Fibroblast of gingiva (primary cell): ENCODE data around the gene TAP2.
"Not testable (repeated sequence)": the region's sequence is repeated elsewhere in the genome, so short reads cannot be mapped to it uniquely, and the experiment has no call there.

ENCODE experiments used
- DNase-seq: peaks from one replicate; pipeline ENCODE4 v3.0.0-alpha.2; 2011; ENCODE audit warnings: low read depth

Gene TAP2

DNA sequence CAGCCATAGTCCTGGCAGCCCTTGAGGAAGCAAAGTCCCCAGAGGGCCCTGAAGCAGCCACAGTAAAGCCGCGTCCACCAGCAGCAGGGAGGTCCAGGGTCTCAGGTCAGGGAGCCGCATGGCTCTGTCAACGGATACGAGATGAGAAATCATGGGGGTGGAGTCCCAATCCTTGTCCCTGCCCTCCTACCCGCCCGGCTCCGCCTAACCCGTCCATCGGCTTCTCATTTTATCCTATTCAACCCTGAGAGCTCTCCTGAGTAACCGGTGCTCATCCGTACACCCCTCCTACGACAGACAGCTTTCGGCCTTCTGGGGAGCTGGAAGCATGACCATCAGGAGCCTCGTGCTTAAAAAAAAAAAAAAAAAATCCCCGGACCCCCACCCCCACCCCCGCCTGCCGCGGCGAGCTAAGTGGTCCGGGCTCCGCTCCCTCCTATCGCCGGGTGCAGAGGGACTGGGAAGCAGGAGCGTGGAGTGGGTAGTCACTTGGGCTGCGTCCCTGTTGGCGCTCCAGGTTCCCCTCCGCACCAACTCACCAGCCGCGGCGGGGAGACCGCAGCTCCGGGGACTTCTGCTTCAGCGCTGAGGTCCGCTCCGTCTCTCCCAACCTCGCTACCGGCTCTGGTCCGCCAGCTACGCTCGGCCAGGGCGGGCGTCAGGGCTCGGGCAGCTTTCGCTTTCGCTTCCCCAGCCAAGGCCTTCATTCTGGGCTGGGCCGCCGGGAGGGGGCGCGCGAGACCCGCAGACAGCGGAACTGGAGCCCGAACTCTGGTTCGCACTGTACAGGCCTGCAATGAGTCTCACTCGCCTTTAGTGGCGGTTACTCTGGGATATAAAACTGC is at the start of gene TAP2:
Gene TAP2, minus strand, starts transcription at position 626 of the 845 bp plus-strand sequence. Its CDS starts 506 bp downstream, at position 120.
- DNase-seq: peak; percentile 88

DNA sequence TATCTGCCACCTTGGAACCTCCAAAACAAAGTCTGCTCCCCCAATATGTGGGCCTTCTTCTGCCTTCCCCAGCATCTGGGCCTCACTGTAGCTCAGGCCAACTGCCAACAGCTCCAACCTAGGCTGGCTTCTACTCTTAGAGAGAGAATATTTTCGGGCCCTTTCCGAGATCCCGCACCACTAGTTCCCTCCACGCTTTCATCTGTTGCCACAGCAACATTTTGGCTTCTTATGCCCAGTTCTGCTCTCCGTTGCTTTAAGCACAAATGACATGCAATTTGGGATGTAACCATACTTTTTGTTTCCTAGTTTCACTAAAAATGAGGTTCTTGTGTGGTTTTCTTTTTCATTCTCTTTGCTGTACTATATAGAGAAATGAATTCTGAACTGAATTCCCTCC is 49.1 kb upstream of the TAP2 start:
- no peak for DNase-seq

DNA sequence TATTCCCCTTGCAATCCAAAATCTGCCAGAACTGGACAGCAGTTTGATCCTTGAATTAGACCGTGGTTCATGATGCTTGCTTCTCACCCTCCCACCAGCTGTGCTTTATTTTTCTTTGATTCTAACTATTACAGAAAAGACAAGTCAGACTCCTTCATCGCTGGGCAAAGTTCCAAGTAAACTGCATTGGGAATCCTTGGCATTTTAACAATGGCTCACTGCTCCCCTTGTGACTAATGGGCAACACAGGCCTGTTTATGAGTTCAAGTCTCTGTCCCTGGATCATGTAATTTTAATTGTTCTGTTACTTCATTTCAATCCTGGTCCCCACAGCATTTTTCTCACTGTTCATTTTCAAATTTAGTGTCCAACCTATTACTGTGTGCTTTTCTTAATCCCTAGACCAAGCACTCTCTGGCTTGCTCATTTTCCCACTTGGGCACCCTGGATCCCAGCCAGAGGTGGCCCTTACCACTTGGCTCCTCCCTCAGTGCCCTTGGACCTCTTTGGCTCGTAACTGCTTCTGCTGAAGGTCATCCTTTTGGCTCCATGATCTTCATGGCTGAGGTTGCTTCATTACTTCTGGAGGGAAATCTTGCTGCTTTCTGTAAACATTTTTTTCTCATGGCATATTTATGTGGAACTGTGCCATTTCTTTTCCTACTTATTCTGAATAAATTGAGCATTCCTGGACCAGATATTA is 48.3 kb upstream of the TAP2 start:
- DNase-seq: peak; percentile 80

DNA sequence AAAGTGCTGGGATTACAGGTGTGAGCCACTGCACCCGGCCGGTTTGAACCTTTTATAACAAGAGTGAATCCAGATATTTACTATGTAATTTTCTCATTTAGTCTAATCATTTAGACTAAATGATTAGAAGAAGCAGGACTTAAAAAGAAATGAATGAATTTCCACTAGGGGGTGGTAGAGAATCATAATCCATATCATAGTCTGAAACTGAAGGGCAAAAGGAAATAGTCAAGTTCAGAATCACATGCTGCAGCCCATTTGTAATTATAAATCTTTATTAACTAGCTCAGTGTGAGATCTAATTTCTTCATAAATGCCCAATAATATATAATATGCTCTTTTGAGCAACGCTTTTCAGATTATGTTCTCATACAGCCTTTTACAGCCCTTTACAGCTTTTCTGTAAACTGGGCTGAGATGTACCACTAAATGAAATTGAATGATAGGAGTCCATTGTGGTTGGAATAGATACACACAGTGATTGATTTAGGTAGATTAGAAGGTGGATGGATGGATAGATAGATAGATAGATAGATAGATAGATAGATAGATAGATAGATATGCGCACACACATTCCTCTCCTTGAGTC is 47.3 kb upstream of the TAP2 start:
- peak; percentile 65 for DNase-seq

DNA sequence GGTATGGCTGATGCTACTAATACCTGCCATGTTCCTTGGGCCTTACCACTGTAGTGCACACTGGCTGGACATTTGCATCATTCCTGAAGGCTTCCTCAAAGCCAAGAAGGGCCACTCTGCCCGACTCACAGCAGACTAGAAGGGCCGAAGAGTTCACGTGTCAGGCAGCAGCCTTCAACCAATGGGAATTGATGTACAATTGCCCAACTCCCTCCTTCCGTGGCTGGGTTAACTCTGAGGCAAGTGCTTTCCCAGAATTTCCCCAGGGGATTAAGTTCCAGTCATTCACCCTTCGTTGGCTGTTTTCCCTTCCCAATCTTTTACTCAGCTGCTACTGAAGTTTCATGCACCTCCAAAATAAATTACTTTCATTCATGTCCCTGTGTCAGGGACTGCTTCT is 45.2 kb upstream of the TAP2 start:
- DNase-seq: peak; percentile 88

DNA sequence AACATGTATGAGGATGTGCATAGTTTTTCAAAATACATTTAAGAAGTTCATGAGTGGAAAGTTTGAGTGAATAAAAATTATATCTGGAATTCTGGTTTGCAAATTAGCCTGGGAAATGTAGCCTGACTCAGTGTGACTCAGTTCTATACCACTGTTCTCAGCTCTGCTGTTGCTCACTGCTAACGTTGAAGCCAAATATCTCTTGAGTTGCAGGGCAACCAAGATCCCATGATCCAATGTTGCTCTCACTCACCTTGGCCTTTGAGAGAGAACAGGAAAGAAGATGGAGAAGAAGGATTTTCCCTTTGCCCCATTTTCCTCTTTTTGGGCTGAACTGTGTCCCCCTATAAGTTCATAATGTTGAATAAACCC is 44.3 kb upstream of the TAP2 start:
- DNase-seq: peak; percentile 11

DNA sequence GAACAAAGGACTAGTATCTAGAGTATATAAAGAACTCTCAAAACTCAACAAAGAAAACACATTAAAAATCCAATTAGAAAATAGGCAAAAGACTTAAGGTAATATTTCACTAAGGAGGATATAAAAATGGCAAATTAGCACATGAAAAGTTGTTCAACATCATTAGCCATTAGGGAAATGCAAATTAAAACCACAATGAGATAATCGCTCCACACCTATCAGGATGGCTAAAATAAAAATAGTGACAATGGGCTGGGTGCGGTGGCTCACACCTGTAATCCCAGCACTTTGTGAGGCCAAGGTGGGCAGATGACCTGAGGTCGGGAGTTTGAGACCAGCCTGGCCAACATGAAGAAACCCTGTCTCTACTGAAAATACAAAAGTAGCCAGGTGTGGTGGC is 42.4 kb upstream of the TAP2 start:
- DNase-seq: not testable (repeated sequence)

DNA sequence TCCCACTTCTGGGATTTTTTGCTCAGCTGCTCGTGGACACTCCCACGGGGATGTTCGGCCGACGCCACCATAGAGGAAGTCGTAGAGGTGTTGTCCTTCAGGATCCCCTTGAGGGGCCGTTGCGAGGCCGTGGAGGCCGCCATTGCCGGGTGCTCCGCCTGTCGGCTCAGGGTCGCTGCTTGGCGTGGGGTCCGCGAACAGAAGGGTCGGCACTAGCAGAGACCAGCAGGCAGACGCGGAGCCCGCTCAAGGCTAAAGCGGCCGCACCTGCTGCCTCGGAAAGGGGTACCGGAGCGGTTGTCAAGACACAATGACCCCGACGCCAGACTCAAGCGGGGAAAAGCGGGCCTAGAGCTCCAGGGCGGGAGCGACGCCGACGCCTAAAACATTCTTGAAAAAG is 41.2 kb upstream of the TAP2 start:
- no peak for DNase-seq

DNA sequence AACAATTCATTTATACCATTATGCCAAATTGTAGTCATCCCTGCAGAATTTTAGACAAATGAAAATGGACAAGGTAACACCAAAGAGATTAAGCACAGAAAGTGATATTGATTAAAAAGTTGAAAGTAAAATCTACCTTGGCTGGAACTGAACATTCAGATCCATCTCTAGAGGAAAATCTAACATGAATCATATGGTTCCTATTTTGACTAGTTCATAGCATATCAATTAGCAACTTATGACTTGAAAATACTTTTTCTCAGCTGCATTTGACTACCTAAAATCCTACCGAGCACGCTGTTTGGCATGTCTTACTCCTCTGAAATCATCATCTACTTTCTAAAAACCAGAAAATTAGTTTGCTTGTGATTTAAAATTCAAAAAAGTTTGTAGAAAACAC is 38.1 kb upstream of the TAP2 start:
- DNase-seq: no peak

DNA sequence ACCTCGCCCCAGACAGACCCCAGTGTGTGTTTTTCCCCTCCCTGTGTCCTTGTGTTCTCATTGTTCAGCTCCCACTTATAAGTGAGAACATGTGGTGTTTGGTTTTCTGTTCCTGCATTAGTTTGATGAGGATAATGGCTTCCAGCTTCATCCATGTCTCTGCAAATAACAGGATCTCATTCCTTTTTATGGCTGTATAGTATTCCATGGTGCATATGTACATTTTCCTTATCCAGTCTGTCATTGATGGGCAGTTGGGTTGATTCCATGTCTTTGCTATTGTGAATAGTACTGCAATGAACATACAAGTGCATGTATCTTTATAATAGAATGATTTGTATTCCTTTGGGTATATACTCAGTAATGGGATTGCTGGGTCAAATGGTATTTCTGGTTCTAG is 35.4 kb upstream of the TAP2 start:
- not testable (repeated sequence) for DNase-seq

DNA sequence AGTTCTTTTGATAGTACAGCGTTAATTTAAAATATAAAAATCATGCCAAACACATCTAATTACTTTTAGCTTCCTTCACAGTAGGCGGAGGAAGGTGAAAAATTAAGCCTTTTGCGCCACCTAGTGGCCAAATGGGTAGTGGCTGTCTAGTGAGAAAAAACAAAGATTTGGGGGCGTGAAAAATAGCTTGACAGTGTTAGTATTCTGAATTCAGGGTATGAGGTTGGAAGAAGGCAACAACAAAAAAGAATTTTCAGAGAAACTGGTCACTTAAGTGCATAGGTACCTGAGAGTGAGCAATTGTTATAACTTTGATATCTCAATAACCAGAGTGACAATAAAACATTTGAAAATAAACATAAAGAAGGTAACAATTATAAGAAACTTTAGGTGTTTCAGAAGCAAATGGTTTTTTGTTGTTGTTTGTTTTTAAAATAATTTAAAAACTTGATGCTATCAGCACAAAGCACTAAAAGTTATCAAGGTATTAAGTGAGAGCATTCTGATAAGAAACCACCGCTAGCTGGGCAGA is 29.8 kb upstream of the TAP2 start:
- peak; percentile 42 for DNase-seq

DNA sequence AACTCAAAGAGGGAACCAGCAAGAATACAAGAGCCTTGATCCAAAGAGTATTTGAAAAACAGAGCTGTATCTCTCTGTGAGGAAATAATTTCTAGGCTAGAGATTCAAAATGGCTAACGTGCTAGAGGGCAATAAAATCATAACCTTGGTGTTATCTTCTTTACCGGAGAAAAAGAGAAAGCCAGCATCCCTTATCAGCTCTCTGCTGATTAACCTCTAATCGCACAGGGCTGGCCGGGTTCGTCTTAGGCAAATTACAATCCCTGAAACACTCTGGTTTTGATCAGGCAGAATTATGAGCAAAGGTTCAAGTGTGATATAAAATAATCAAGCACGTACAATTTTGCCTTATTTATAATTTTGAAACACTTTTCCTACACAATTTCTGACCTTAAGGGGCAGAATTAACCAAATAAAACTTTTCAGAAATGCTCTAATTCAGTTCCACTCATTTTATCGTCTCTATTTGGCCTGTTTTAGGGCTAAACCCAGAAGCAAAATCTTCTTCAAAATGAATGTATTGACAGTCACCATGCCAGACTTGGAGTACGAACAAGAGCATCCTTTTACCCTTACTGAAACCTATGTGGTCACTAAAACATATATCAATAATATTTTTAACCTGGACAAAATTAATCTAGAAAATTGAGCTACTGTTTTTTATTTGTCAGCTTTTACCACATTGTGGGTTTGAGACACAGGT is 29.2 kb upstream of the TAP2 start:
- no peak for DNase-seq

DNA sequence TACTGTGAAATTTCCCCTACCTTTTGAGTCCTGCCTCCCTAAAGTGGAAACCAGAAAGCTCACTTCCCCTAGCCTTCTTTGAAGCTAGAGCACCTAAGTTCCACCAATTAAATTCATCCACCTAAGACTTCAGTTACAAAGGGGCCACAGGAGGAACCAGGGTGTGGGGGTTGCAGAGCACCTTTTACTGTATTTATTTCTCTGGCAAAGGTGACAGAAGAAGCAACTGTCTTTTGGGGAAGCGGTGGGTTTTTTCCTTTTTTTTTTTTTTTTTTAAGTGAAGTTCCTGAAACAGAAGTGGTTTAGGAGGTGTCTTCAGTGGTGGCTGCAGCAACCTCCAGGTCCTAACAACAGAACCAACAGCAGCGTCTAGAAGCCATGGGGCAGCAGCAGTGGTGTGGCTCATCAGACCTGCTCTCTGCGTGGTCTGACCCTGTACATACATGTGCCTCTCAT is 28.5 kb upstream of the TAP2 start:
- DNase-seq: no peak

DNA sequence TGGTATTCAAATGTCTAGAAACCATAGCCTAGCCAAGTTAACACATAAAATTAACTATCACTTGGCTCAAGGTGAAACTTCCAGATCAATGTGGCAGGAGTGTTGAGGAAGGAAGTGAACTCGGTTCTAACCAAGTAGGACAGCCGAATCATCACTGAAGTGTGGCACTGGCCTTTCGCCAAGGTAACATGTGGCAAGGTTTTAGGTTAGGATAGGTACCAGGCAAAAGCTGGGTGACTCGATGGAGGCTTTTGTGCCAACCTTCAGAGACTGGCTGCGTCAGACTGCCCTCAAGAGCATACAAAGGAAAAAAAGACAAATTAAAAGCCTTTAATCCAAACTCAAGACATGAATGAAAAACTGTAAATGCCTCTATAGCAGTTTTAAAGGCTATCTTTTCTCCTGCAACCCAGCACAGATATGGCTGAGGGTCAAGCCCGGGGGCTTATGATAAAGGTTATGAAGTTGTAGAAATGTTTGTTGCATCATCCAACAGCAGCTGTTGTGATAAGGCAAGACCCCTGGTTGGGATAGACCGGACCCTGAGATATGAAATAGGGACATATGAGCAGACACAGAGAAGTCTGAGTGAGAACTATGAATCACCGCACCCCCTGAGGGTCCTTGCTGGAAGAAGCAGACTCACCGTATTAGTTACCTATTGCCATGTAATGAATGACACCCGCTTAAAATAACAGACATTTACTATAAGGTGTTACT is 27.3 kb upstream of the TAP2 start:
- no peak for DNase-seq

DNA sequence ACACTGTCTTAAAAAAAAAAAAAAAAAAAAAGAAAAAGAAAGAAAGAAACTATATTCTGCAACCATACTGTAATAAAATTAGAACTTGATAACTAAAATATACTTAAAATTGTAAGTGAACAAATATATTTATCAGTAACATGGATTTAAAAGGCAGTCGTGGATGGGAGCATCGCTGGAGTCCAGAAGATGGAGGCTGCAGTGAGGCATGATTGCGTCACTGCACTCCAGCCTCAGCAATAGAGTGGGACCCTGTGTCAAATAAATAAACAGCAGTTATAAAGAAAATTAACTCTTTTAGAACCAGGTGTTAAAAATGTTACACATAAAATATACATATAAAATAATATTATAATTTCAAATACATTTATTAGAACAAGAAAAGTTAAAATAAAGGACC is 24.2 kb upstream of the TAP2 start:
- DNase-seq: no peak

DNA sequence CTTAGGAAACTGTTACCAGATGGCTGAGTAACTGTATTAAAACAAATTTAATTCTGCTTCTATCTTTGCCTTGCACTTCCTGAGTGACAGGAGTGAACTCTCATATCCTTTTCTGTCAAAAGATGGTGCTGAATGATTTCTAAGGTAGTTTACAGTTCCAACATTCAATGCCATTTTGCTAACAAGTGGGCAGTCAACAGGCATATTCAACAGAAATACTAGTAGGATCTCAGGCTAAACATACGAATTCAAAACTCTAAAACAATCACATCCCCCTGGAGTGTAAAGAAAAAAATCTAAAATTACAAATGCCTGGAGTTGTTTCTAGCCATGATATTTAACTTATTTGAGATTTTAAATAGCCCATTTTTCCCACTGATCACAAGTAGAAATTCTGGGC is 22.1 kb upstream of the TAP2 start:
- no peak for DNase-seq

DNA sequence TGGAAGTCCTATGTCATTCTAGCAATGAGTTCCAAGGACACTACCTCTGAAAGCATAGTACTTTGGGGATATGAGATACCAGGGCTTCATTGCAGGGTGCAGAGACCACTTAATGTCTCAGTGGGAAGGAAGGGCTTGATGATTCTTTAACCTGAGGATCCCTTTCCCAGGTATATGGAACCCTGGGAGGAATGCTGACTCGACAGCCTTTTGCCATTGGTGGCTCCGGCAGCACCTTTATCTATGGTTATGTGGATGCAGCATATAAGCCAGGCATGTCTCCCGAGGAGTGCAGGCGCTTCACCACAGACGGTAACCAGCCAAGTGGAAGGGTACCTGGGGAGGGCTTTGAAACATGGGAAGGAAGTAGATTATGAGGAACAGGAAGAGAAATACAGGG is 19.7 kb upstream of the TAP2 start:
- DNase-seq: no peak

DNA sequence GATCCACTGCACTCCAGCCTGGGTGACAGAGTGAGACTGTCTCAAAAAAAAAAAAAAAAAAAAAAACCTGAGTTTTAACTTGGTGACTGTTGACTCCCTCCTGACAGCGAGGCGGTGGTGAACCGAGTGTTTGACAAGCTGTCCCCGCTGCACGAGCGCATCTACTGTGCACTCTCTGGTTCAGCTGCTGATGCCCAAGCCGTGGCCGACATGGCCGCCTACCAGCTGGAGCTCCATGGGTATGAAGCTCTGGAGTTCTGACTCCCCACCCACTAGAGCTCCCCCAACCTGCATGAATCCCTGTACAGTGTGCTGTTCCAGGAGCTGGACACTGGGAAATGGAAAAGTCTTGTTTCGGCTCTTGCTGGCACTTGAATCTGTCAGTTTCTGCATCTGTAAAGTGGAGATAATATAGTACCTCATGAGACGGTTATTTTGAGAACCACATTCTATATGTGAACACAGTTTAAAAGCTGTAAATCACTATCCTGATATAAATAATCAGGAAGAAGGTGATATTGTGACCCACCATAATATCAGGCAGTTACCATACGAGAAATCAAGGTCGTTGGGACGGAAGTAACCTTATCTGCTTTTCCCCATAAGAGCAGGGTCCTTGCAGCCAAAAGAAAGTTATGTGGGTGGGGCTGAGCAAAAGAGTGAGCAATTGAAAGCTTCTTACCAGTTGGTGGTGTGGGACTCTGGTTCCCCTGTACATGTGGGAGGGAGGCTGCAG is 18.8 kb upstream of the TAP2 start:
- no peak for DNase-seq

DNA sequence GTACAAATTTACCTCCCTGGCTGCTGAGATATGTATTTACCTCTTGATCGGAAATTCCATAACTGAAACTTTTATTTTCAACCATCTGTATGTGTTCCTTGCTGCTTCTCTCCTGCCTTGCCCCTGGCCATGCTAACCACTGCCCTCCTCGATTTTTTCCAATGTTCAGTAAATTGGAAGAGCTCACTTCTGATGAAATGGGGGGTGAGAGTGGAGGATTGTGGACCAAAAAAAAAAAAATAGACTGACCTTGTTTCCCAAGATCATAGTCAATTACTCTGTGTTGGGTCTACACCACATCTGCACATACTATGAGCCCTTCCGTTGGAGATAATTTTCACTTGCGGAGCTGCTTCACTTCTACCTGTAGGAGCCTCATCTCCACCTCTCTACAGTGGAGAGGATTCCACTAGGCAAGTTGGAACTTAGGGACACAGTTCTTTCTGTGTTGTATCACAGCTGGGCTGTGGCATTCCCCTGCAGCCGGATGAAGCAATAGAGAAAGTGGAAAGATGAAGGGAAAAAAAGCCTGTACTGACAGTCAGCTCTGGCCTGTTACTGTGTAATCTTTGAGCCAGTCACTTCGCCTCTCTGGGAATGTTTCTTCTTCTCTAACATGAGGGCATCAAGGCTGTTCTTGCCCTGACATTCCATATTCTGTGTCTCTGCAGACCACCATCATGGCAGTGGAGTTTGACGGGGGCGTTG is 17.1 kb upstream of the TAP2 start:
- no peak for DNase-seq
